ENCODE data around the gene RALGPS1. TPM values are rescaled to one million over a fixed set of nuclear protein-coding genes. Genes with fewer than 3 reads are reported as not detected.
A peak's percentile ranks its signal among the peaks of the same experiment; 100 is the strongest.

RALGPS1 gene
- total and polyA plus RNA-seq, 2 of the 8 experiments (the other 6 are each of a cell fraction or from before 2014, with no cell fraction given), result 20.0 to 23.5 TPM

DNA sequence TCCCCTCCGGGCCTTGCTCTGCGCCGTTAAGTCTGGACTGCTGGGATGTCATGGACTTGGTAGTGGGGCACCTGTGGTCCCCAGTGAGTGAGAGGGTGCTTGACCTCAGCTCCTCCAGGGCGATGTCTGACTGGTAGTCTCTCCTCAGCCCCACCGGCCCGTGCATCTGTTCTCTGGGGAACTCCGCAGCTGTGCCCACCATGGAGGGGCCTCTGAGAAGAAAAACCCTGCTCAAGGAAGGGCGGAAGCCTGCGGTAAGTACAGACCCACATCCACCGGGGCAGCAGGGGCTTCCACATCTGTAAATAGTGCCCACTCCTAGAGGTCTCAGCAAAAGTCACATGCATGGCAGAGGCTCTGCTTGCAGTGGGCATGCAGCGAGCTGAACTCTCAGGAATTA is 297.4 kb downstream of the RALGPS1 start:
- 92% methylated on average over 11 of the region's 11 CpGs; no CpG with 5 or more reads in 1 of the 2 experiments for WGBS, 2 experiments (ENCODE audit: extremely low coverage in 1 of 2, insufficient coverage in 1 of 2, insufficient read length in 1 of 2, insufficient replicate concordance in 2 of 2, low coverage in 1 of 2, low lambda C conversion rate in 2 of 2, missing lambda C conversion rate in 1 of 2)
- FAIRE-seq (no peak), DNase-seq (ENCODE audit: low read depth in 1 of 2, low spot score in 2 of 2) (no peak)
- Histone ChIP-seq H3K4me2 (ENCODE audit: insufficient read depth in 1 of 2, low read depth in 2 of 2, low read length in 2 of 2) (no peak overlapping the region), H3K4me3 (ENCODE audit: extremely low read depth in 1 of 4, insufficient read depth in 2 of 4, low read depth in 3 of 4, low read length in 4 of 4) (no peak overlapping the region), H2AFZ (ENCODE audit: low read length) (no peak overlapping the region), H4K91ac (replicated peaks; ENCODE audit: insufficient read length, low read length) (no peak overlapping the region), H3K9ac (replicated peaks in 1 of 4; ENCODE audit: extremely low read depth in 1 of 4, low read depth in 3 of 4, low read length in 3 of 4) (no peak overlapping the region), H3K4me1 (replicated peaks in 1 of 4; ENCODE audit: control insufficient read depth in 3 of 4, insufficient read depth in 4 of 4, low read length in 3 of 4) (peaks cover 2 to 14% (median 9%) of the 10 kb centered on the region in 4 experiments), H3K79me1 (ENCODE audit: low read depth, low read length) (no peaks in the 10 kb centered on the region), H4K20me1 (replicated peaks in 1 of 2; ENCODE audit: control insufficient read depth in 1 of 2, insufficient read depth in 2 of 2, low read length in 2 of 2) (no peaks in the 10 kb centered on the region), H2BK20ac (ENCODE audit: low read length) (no peak overlapping the region), H4K8ac (ENCODE audit: extremely low read depth, insufficient read depth, low read length) (peak overlapping the region; percentile 62; the same call in 1 of the 2 replicates), H3K27me3 (replicated peaks in 1 of 4; ENCODE audit: control insufficient read depth in 3 of 4, extremely low read depth in 1 of 4, insufficient read depth in 3 of 4, low read length in 3 of 4) (no peaks in the 10 kb centered on the region), H3K79me2 (ENCODE audit: control insufficient read depth in 1 of 2, insufficient read depth in 2 of 2, low read length in 2 of 2) (no peaks in the 10 kb centered on the region), H2BK12ac (ENCODE audit: low read depth, low read length) (0 out of 2 replicates have a peak overlapping the region, but pooled peaks have one; percentile 17), H4K5ac (ENCODE audit: insufficient read length, low read depth, low read length) (no peak overlapping the region), H3K56ac (replicated peaks; ENCODE audit: insufficient read length, low read depth, low read length) (no peak overlapping the region), H2AK5ac (ENCODE audit: low read depth, low read length) (0 out of 2 replicates have a peak overlapping the region, but pooled peaks have one; percentile 78), H2BK15ac (ENCODE audit: low read length) (no peak overlapping the region), H3K18ac (ENCODE audit: extremely low read depth, low read length) (peak overlapping the region; percentile 62; the same call in 1 of the 2 replicates), H3K36me3 (ENCODE audit: control insufficient read depth in 2 of 4, insufficient read depth in 4 of 4, low read length in 3 of 4) (no peaks in the 10 kb centered on the region), H3K27ac (ENCODE audit: low read depth, low read length) (no peak overlapping the region), H3K4ac (replicated peaks; ENCODE audit: insufficient read length, low read depth, low read length) (no peak overlapping the region), H3K23me2 (ENCODE audit: low read depth, low read length) (no peaks in the 10 kb centered on the region), H2BK5ac (ENCODE audit: low read depth, low read length) (no peak overlapping the region), H3K9me3 (ENCODE audit: insufficient read depth in 2 of 2, low read depth in 1 of 2, low read length in 1 of 2) (no peaks in the 10 kb centered on the region), H2BK120ac (replicated peaks; ENCODE audit: low read depth, low read length) (no peak overlapping the region), H3K23ac (ENCODE audit: insufficient read length) (no peak overlapping the region), H3K14ac (ENCODE audit: insufficient read length) (no peak overlapping the region)
- ChIA-PET POLR2A (ENCODE audit: partially characterized antibody) (interaction anchor here (1.1 to 2.5 kb wide), 4 partner anchors 9 to 239 kb away, joined by 3 to 8 read pairs (median 3); partner anchors contain the start of genes LRSAM1 and RPL12), CTCF (ENCODE audit: partially characterized antibody) (interaction anchor here (0.6 to 6.9 kb wide), 19 partner anchors 8 to 279 kb away, joined by 3 to 87 read pairs (median 5); partner anchors contain the start of genes SLC2A8 and ZNF79)
- TF ChIP-seq HDAC2 (IDR thresholded peaks at IDR 0.05; ENCODE audit: borderline replicate concordance in 1 of 2, low read depth in 2 of 2, low read length in 2 of 2), result no peak

All from H1 (cell line).